HG03066 (cell line): ENCODE measurements around the gene UBA3.

Experiments used
- ATAC-seq: cut with Tn5 transposase; IDR thresholded peaks from one replicate; pipeline ENCODE4 v1.9.1; 2021; ENCODE audit warnings: low read depth; ENCODE audit not compliant: unreplicated experiment

Gene UBA3

GRCh38 chr3:69079269-69080159 is 651 bp downstream of the UBA3 start:
- no peak for ATAC-seq

- no peak for ATAC-seq
Measured at GRCh38 chr3:69072928-69073327, 7.2 kb downstream of the UBA3 start.

GRCh38 chr3:69066121-69066520 is 14.0 kb downstream of the UBA3 start:
- no peak for ATAC-seq

GRCh38 chr3:69065318-69065964 is 14.7 kb downstream of the UBA3 start:
- no peak for ATAC-seq

- ATAC-seq: no peak
Measured at GRCh38 chr3:69063636-69064035, 16.5 kb downstream of the UBA3 start.

- ATAC-seq: no peak
Measured at GRCh38 chr3:69059688-69060087, 20.5 kb downstream of the UBA3 start.

- no peak for ATAC-seq
Measured at GRCh38 chr3:69058947-69059224, 21.3 kb downstream of the UBA3 start.

GRCh38 chr3:69058180-69058946 is 21.8 kb downstream of the UBA3 start:
- ATAC-seq: peak; percentile 96

- peak; percentile 1 for ATAC-seq
Measured at GRCh38 chr3:69052472-69052898, 27.7 kb downstream of the UBA3 start.

GRCh38 chr3:69051756-69052471 is 28.3 kb downstream of the UBA3 start, which contains the start of gene TMF1:
TSS of gene TMF1 (minus strand) at chr3:69052333. CDS start at chr3:69052086, 247 bp downstream.
- peak; percentile 96 for ATAC-seq

- no peak for ATAC-seq
Measured at GRCh38 chr3:69048990-69049389, 31.2 kb downstream of the UBA3 start.

GRCh38 chr3:69044608-69045007 is 35.6 kb downstream of the UBA3 start:
- ATAC-seq: no peak

GRCh38 chr3:69033470-69033869 is 46.7 kb downstream of the UBA3 start:
- no peak for ATAC-seq

GRCh38 chr3:69032737-69033136 is 47.4 kb downstream of the UBA3 start:
- no peak for ATAC-seq

GRCh38 chr3:69032142-69032541 is 48.0 kb downstream of the UBA3 start:
- no peak for ATAC-seq

GRCh38 chr3:69031635-69032034 is 48.5 kb downstream of the UBA3 start:
- no peak for ATAC-seq

GRCh38 chr3:69020857-69021256 is 59.3 kb downstream of the UBA3 start:
- ATAC-seq: no peak

- no peak for ATAC-seq
Measured at GRCh38 chr3:69020424-69020823, 59.7 kb downstream of the UBA3 start.

GRCh38 chr3:69016901-69017300 is 63.3 kb downstream of the UBA3 start:
- ATAC-seq: no peak

- no peak for ATAC-seq
Measured at GRCh38 chr3:69016102-69016501, 64.1 kb downstream of the UBA3 start.
